ENCODE measurements around the gene MCTP2.

The MCTP2 gene

DNA sequence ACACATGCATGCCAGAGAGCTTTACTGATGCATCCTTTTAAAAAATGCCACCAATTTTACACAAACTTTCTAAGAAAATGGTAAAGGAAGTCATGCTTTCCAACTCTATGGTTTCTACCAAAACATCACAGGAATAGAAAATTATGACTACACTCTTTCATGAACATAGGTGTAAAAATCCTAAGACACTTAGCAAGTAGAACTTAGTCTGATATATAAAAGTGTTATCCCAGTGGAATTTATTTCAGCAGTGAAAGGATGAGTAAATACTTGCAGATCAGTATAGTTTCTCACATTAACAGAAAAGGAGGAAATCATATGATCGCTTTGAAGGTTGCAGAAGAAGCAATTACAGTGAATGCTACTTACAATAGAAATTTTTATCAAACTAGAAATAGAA lies 43.4 kb downstream of the MCTP2 start:
- Histone ChIP-seq H3K27me3 (ENCODE audit: insufficient read depth, poor library complexity, severe bottlenecking) (no peaks in the 10 kb centered on the region), H3K4me3 (replicated peaks; ENCODE audit: insufficient read depth, low read length) (no peak overlapping the region), H3K27ac (replicated peaks) (no peak overlapping the region)
- no peak for TF ChIP-seq POLR2AphosphoS5 (IDR thresholded peaks at IDR 0.05; ENCODE audit: low read depth)
- no peak for TF ChIP-seq SPI1 (IDR thresholded peaks at IDR 0.05; ENCODE audit: borderline replicate concordance, low read depth)
- no peak for DNase-seq (ENCODE audit: low read depth in 1 of 2, low spot score in 1 of 2)

DNA sequence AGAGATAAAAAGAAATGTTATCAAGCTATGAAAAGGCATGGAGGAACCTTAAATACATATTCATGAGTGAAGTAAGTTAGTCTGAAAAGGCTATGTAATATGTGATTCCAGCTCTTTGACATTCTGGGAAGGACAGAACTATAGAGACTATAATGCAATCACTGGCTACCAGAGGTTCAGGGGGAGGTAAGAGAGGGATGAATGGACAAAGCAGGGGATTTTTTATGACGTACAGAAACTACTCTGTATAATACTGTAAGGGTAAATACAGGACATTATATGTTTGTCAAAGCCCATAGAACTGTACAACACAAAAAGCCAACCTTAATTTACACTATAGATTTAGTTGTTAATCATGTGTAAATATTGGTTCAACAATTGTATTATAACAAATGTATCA lies 46.1 kb downstream of the MCTP2 start:
- TF ChIP-seq, protein P1, sequence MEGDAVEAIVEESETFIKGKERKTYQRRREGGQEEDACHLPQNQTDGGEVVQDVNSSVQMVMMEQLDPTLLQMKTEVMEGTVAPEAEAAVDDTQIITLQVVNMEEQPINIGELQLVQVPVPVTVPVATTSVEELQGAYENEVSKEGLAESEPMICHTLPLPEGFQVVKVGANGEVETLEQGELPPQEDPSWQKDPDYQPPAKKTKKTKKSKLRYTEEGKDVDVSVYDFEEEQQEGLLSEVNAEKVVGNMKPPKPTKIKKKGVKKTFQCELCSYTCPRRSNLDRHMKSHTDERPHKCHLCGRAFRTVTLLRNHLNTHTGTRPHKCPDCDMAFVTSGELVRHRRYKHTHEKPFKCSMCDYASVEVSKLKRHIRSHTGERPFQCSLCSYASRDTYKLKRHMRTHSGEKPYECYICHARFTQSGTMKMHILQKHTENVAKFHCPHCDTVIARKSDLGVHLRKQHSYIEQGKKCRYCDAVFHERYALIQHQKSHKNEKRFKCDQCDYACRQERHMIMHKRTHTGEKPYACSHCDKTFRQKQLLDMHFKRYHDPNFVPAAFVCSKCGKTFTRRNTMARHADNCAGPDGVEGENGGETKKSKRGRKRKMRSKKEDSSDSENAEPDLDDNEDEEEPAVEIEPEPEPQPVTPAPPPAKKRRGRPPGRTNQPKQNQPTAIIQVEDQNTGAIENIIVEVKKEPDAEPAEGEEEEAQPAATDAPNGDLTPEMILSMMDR (IDR thresholded peaks at IDR 0.05; ENCODE audit: insufficient read depth, low read length) = no peak
- no peak for TF ChIP-seq POLR2AphosphoS5 (IDR thresholded peaks at IDR 0.05; ENCODE audit: low read depth)
- TF ChIP-seq, protein P2, sequence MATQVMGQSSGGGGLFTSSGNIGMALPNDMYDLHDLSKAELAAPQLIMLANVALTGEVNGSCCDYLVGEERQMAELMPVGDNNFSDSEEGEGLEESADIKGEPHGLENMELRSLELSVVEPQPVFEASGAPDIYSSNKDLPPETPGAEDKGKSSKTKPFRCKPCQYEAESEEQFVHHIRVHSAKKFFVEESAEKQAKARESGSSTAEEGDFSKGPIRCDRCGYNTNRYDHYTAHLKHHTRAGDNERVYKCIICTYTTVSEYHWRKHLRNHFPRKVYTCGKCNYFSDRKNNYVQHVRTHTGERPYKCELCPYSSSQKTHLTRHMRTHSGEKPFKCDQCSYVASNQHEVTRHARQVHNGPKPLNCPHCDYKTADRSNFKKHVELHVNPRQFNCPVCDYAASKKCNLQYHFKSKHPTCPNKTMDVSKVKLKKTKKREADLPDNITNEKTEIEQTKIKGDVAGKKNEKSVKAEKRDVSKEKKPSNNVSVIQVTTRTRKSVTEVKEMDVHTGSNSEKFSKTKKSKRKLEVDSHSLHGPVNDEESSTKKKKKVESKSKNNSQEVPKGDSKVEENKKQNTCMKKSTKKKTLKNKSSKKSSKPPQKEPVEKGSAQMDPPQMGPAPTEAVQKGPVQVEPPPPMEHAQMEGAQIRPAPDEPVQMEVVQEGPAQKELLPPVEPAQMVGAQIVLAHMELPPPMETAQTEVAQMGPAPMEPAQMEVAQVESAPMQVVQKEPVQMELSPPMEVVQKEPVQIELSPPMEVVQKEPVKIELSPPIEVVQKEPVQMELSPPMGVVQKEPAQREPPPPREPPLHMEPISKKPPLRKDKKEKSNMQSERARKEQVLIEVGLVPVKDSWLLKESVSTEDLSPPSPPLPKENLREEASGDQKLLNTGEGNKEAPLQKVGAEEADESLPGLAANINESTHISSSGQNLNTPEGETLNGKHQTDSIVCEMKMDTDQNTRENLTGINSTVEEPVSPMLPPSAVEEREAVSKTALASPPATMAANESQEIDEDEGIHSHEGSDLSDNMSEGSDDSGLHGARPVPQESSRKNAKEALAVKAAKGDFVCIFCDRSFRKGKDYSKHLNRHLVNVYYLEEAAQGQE (IDR thresholded peaks at IDR 0.05; ENCODE audit: insufficient replicate concordance, low read depth) = no peak
- TF ChIP-seq SPI1 (IDR thresholded peaks at IDR 0.05; ENCODE audit: borderline replicate concordance, low read depth) = no peak
- no peak for TF ChIP-seq GABPA (IDR thresholded peaks at IDR 0.05; ENCODE audit: low read depth)
- no peak for DNase-seq (ENCODE audit: low read depth in 1 of 2, low spot score in 1 of 2)

DNA sequence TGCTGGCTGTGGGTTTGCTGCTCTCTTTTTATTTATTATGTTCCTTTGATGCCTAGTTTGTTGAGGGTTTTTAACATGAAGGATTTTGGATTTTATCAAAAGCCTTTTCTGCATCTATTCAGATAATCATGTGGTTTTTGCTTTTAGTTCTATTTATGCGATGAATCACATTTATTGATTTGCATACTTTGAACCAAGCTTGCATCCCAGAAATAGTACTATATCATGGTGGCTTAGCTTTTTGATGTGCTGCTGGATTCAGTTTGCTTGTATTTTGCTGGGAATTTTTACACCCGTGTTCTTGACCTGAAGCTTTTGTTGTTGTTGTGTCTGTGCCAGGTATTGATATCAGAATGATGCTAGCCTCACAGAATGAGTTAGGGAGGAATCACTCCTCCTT lies 48.4 kb downstream of the MCTP2 start:
- Histone ChIP-seq H3K27me3 (ENCODE audit: insufficient read depth, poor library complexity, severe bottlenecking) (no peaks in the 10 kb centered on the region), H3K27ac (replicated peaks) (no peak overlapping the region), H3K4me3 (replicated peaks; ENCODE audit: insufficient read depth, low read length) (no peak overlapping the region)
- TF ChIP-seq SPI1 (IDR thresholded peaks at IDR 0.05; ENCODE audit: borderline replicate concordance, low read depth) = no peak
- no peak for TF ChIP-seq POLR2AphosphoS5 (IDR thresholded peaks at IDR 0.05; ENCODE audit: low read depth)
- no peak for TF ChIP-seq GABPA (IDR thresholded peaks at IDR 0.05; ENCODE audit: low read depth)
- TF ChIP-seq, protein P1 (IDR thresholded peaks at IDR 0.05; ENCODE audit: insufficient read depth, low read length) = no peak
- TF ChIP-seq, protein P2 (IDR thresholded peaks at IDR 0.05; ENCODE audit: insufficient replicate concordance, low read depth) = no peak
- DNase-seq (ENCODE audit: low read depth in 1 of 2, low spot score in 1 of 2) = no peak

More for the DNA sequence above, 46.1 kb downstream of the MCTP2 start:
- Histone ChIP-seq H3K27ac (replicated peaks) (no peak overlapping the region), H3K27me3 (ENCODE audit: insufficient read depth, poor library complexity, severe bottlenecking) (no peaks in the 10 kb centered on the region), H3K4me3 (replicated peaks; ENCODE audit: insufficient read depth, low read length) (no peak overlapping the region)

- Histone ChIP-seq H3K27ac (replicated peaks) (no peak overlapping the region), H3K4me3 (replicated peaks; ENCODE audit: insufficient read depth, low read length) (no peak overlapping the region), H3K27me3 (ENCODE audit: insufficient read depth, poor library complexity, severe bottlenecking) (no peaks in the 10 kb centered on the region)
- TF ChIP-seq POLR2AphosphoS5 (IDR thresholded peaks at IDR 0.05; ENCODE audit: low read depth) (no peak), GABPA (IDR thresholded peaks at IDR 0.05; ENCODE audit: low read depth) (no peak), SPI1 (IDR thresholded peaks at IDR 0.05; ENCODE audit: borderline replicate concordance, low read depth) (no peak)
- TF ChIP-seq, protein P2 (IDR thresholded peaks at IDR 0.05; ENCODE audit: insufficient replicate concordance, low read depth) = no peak
- TF ChIP-seq, protein P1 (IDR thresholded peaks at IDR 0.05; ENCODE audit: insufficient read depth, low read length) = no peak
- no peak for DNase-seq (ENCODE audit: low read depth in 1 of 2, low spot score in 1 of 2)
Measured at GRCh38 chr15:94280301-94280700, 48.9 kb downstream of the MCTP2 start.
